Neural progenitor cell (in vitro differentiated cells): ENCODE measurements around the gene RDX. TPM values are rescaled to one million over a fixed set of nuclear protein-coding genes. Genes with fewer than 3 reads are reported as not detected.

Source experiments
- DNase-seq: peaks from one replicate; pipeline ENCODE4 v3.0.0-alpha.2; 2016; ENCODE audit warnings: low spot score
- H2AFZ ChIP-seq: fragments of 200-600 bp; sonication (generic); replicated peaks from 2 replicates; pipeline ENCODE4 v1.6.1; 2016; ENCODE audit warnings: antibody characterized with exemption
- H3F3A ChIP-seq: fragments of 200-600 bp; sonication (generic); 2 replicates; pipeline ENCODE4 v1.6.1; 2016; ENCODE audit warnings: antibody characterized with exemption, low read depth
- H3K27ac ChIP-seq: fragments of 200-600 bp; sonication (generic); 2 replicates; pipeline ENCODE4 v1.5.1; 2016; ENCODE audit warnings: mild to moderate bottlenecking
- H3K27me3 ChIP-seq: fragments of 200-600 bp; sonication (generic); 2 replicates; pipeline ENCODE4 v1.6.1; 2016; ENCODE audit warnings: mild to moderate bottlenecking, moderate library complexity
- H3K36me3 ChIP-seq: fragments of 200-600 bp; sonication (generic); 2 replicates; pipeline ENCODE4 v1.5.1; 2016
- H3K4me1 ChIP-seq: fragments of 200-600 bp; sonication (generic); 2 replicates; pipeline ENCODE4 v1.6.1; 2016; ENCODE audit warnings: mixed run types
- H3K4me2 ChIP-seq: fragments of 200-600 bp; sonication (generic); 2 replicates; pipeline ENCODE4 v1.6.1; 2016
- H3K4me3 ChIP-seq: fragments of 200-600 bp; sonication (generic); 2 replicates; pipeline ENCODE4 v1.5.1; 2016
- H3K79me2 ChIP-seq: fragments of 200-600 bp; sonication (generic); 2 replicates; pipeline ENCODE4 v1.6.1; 2016; ENCODE audit warnings: low read depth
- H3K9ac ChIP-seq: fragments of 200-600 bp; sonication (generic); 2 replicates; pipeline ENCODE4 v1.6.1; 2016
- H3K9me3 ChIP-seq: fragments of 200-600 bp; sonication (generic); 2 replicates; pipeline ENCODE4 v1.5.1; 2016; ENCODE audit warnings: low read depth
- H4K20me1 ChIP-seq: fragments of 200-600 bp; sonication (generic); 2 replicates; pipeline ENCODE4 v1.6.1; 2016; ENCODE audit warnings: low read depth
- H3K27ac Mint-ChIP-seq: 3 replicates; pipeline ENCODE4 v1.8.0; 2021; ENCODE audit warnings: mixed read lengths
- H3K27me3 Mint-ChIP-seq: 2 replicates; pipeline ENCODE4 v1.8.0; 2022; ENCODE audit warnings: low read depth, mild to moderate bottlenecking, inconsistent platforms, moderate library complexity, mixed read lengths; ENCODE audit not compliant: insufficient read depth
- H3K36me3 Mint-ChIP-seq: 3 replicates; pipeline ENCODE4 v1.8.0; 2021; ENCODE audit warnings: mixed read lengths
- H3K4me1 Mint-ChIP-seq: 3 replicates; pipeline ENCODE4 v1.8.0; 2021; ENCODE audit warnings: mixed read lengths
- H3K4me3 Mint-ChIP-seq: 3 replicates; pipeline ENCODE4 v1.8.0; 2021; ENCODE audit warnings: mild to moderate bottlenecking, moderate library complexity, mixed read lengths
- H3K9me3 Mint-ChIP-seq: 3 replicates; pipeline ENCODE4 v1.8.0; 2020; ENCODE audit warnings: mixed read lengths
- CTCF ChIP-seq: fragments of 200-600 bp; sonication (generic); IDR thresholded peaks from 2 replicates; pipeline ENCODE4 v1.5.1; 2017; ENCODE audit warnings: antibody characterized with exemption, mild to moderate bottlenecking
- EZH2 ChIP-seq: fragments of 200-600 bp; sonication (generic); IDR thresholded peaks from 2 replicates; pipeline ENCODE4 v1.6.1; 2017; ENCODE audit warnings: antibody characterized with exemption, mild to moderate bottlenecking, moderate library complexity
- EZH2phosphoT487 ChIP-seq: fragments of 200-600 bp; sonication (generic); IDR thresholded peaks from 2 replicates; pipeline ENCODE4 v1.6.1; 2017; ENCODE audit warnings: antibody characterized with exemption
- total RNA-seq: library from RNA; depleted of rRNA; stranded (reverse); fragments of >200 nt; gene quantifications from 2 replicates; pipeline ENCODE4 v1.2.3, GENCODE V29; 2015; ENCODE audit warnings: low replicate concordance

Gene RDX
- total RNA-seq, 1 donor from 2014 or later: 199 TPM

GRCh38 chr11:110305169-110306018 is 9.0 kb upstream of the RDX start:
- Histone ChIP-seq H3K4me3 (no peak overlapping the region), H2AFZ (no peak overlapping the region), H3K9me3 (no peaks in the 10 kb centered on the region), H3K27me3 (no peaks in the 10 kb centered on the region), H3K9ac (no peak overlapping the region), H4K20me1 (no peaks in the 10 kb centered on the region), H3K36me3 (no peaks in the 10 kb centered on the region), H3F3A (no peaks in the 10 kb centered on the region), H3K79me2 (no peaks in the 10 kb centered on the region), H3K4me2 (no peak overlapping the region), H3K27ac (no peak overlapping the region), H3K4me1 (peaks cover 6% of the 10 kb centered on the region)
- H3K36me3 Mint-ChIP-seq: no peaks in the 10 kb centered on the region
- H3K27ac Mint-ChIP-seq: no peak overlapping the region
- H3K4me1 Mint-ChIP-seq: peaks cover 10% of the 10 kb centered on the region
- H3K9me3 Mint-ChIP-seq: peaks cover 6% of the 10 kb centered on the region
- H3K27me3 Mint-ChIP-seq: peaks cover 3% of the 10 kb centered on the region
- no peak for DNase-seq
- no peak overlapping the region for H3K4me3 Mint-ChIP-seq
- TF ChIP-seq EZH2: no peak
- no peak for TF ChIP-seq CTCF
- no peak for TF ChIP-seq EZH2phosphoT487

DNA sequence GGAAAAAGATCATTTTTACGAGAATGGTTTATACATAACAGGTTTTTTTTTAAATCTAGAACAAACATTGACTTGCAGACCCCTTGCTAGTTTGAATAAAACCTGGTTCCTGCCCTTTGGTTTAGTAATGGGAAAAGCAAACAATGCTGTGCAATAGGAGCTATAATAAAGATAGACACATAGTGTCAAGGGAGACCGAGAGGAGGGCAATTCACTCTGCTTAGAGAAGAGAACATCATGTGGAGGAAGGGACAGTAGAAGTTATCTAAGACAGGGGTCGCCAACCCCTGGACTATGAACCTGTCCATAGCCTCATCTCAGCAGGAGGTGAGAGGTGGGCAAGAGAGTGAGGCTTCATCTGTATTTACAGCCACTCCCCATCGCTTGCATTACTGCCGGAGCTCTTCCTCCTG is 7.0 kb upstream of the RDX start:
- no peak overlapping the region for H3K4me2 ChIP-seq
- H3K36me3 ChIP-seq: no peaks in the 10 kb centered on the region
- no peaks in the 10 kb centered on the region for H3F3A ChIP-seq
- H3K9ac ChIP-seq: no peak overlapping the region
- no peaks in the 10 kb centered on the region for H3K27me3 ChIP-seq
- H3K27ac ChIP-seq: no peak overlapping the region
- Mint-ChIP-seq H3K27me3 (peaks cover 3% of the 10 kb centered on the region), H3K9me3 (peaks cover 9% of the 10 kb centered on the region), H3K4me1 (peaks cover 6% of the 10 kb centered on the region), H3K4me3 (no peak overlapping the region), H3K27ac (no peak overlapping the region), H3K36me3 (no peaks in the 10 kb centered on the region)
- DNase-seq: no peak
- no peaks in the 10 kb centered on the region for H3K79me2 ChIP-seq
- no peak overlapping the region for H2AFZ ChIP-seq
- no peaks in the 10 kb centered on the region for H3K9me3 ChIP-seq
- H4K20me1 ChIP-seq: no peaks in the 10 kb centered on the region
- TF ChIP-seq EZH2phosphoT487 (no peak), CTCF (no peak), EZH2 (no peak)
- no peak overlapping the region for H3K4me3 ChIP-seq
- peaks cover 5% of the 10 kb centered on the region for H3K4me1 ChIP-seq

DNA sequence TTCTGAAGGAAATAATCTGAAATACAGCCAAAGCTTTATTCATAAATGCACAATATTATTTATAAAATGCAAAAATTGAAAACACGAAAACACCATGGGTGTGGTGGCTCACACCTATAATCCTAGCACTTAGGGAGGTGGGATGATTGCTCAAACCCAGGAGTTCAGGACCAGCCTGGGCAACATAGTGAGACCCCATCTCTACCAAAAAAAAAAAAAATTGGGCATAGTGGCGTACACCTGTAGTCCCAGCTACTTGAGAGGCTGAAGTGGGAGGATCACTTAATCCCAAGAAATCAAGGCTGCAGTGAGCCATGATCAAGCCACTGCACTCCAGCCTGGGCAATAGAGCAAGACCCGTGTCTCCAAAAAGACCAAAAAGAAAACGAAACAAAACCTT is 5.2 kb upstream of the RDX start:
- H2AFZ ChIP-seq: no peak overlapping the region
- Mint-ChIP-seq H3K36me3 (no peaks in the 10 kb centered on the region), H3K27ac (no peak overlapping the region), H3K27me3 (peaks cover 4% of the 10 kb centered on the region), H3K9me3 (peaks cover 9% of the 10 kb centered on the region), H3K4me3 (no peak overlapping the region), H3K4me1 (peaks cover 10% of the 10 kb centered on the region)
- H4K20me1 ChIP-seq: no peaks in the 10 kb centered on the region
- peaks cover 13% of the 10 kb centered on the region for H3K4me1 ChIP-seq
- no peaks in the 10 kb centered on the region for H3K79me2 ChIP-seq
- no peak overlapping the region for H3K9ac ChIP-seq
- no peak for TF ChIP-seq EZH2
- TF ChIP-seq CTCF: no peak
- no peak for TF ChIP-seq EZH2phosphoT487
- no peaks in the 10 kb centered on the region for H3K27me3 ChIP-seq
- no peaks in the 10 kb centered on the region for H3K36me3 ChIP-seq
- H3F3A ChIP-seq: peaks cover 10% of the 10 kb centered on the region
- no peak overlapping the region for H3K27ac ChIP-seq
- no peak overlapping the region for H3K4me2 ChIP-seq
- H3K4me3 ChIP-seq: no peak overlapping the region
- DNase-seq: no peak
- no peaks in the 10 kb centered on the region for H3K9me3 ChIP-seq
